CD4-positive, alpha-beta T cell treated with Interleukin-6 for 4 hours (primary cell): ENCODE measurements around the gene RPS6KA4.
"Not testable (repeated sequence)": the region's sequence is repeated elsewhere in the genome, so short reads cannot be mapped to it uniquely, and the experiment has no call there.

Experiments
- DNase-seq: peaks from one replicate; pipeline ENCODE4 v3.0.0-alpha.2; 2020; ENCODE audit warnings: mixed read lengths

RPS6KA4 gene

DNA sequence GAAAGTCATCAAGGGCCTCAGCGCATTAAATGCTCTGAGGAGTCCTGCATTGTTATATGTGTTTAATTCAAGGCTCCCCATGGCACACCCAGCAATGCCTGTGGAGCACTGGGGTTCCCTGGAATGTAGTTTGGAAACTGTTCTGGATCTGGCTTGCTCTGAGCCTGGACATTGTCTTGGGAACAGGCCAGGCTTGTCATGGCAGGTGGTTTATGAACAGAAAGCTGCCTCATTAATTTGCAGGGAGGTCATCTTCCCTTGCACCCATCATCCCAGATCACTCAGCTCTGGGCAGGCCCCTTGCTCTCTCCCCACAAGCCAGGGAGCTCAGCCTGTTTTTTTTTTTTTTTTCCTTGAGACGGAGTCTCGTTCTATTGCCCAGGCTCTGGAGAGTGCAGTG, 32.9 kb downstream of the RPS6KA4 start:
- DNase-seq: no peak

DNA sequence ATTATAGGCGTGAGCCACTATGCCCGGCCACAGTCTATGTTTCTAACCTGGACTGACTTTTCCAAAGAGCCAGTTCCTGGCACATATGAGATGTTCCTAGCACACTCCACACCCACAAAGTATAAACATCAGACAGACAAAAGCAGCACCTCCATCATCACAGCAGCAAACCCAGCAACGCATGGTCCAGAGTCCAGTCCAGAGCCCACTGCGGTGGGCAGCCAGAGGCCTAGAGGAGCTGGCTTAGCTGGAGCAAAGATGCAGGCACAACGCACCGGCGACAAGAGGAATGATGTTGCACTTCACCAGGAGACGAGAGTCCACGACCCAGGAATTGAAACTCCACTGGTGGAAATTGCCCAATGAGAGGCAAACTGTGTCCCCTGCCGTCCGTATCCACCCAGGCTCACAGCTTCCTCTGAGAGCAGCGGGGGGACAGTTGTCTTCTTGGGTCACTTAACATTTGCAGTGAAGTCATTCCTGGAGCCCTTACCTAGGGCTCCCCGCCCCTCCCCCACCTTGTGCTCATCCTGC, 36.6 kb downstream of the RPS6KA4 start:
- no peak for DNase-seq

DNA sequence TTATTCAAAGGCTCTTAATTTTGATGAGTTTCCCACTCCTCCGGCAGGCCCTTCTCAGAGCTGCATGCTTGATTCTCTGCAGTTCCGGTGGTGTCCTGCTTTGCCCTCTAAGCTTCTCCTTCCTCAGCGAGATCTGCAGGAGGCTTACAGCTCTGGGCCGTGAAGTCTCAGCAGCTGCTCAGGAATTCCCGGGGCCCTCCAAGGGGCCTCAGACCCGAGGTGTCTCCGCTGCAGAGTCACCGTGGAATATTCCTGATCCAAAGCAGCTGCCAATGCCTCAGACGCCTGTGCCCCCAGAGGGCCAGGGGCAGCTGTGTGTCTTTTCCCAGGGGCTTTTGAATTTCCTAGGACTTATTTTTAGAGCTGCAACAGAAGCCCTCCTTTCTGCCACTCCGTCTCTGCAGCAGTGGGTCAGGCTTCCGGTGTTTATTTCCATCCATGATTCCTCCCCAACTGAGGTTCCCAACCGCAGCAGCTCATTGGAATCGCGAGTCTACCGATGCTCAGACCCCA, 37.2 kb downstream of the RPS6KA4 start:
- no peak for DNase-seq

DNA sequence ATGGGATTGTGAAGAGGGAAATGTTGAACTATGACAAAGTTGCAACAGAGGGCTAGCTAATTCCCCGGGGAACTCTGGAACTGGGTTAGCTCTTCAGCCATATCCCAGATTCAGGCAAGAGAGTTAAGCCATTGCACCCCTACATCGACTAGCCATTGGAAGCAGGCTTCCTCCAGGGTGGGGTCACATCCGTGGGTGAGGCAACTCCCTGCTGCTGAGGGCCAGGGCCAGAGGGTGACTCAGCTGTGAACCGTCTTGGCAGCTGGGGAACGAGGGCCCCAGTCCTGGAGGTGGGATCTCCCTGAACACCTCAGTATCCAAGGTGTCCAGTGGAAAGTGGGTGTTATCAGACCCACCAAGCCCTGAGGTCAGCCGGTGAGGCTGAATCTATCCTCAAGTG, 41.1 kb downstream of the RPS6KA4 start:
- DNase-seq: no peak

DNA sequence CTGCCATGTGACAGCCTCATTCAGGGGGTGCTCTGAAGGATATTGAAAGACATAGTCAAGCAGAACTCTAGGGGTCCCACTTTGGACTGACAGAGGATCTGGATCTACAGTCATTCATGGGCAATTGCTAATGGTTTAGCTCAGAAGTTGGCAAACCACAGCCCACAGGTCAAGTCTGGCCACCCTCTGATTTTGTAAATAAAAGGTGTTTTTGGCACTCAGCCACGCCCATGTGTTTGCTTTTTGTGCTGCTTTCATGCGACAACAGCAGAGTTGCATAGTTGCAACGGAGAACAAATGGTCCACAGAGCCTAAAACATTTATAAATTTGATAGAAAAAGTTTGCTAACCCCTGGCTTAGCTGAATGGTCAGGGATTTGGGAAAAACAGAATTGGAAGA, 41.7 kb downstream of the RPS6KA4 start:
- DNase-seq: no peak

DNA sequence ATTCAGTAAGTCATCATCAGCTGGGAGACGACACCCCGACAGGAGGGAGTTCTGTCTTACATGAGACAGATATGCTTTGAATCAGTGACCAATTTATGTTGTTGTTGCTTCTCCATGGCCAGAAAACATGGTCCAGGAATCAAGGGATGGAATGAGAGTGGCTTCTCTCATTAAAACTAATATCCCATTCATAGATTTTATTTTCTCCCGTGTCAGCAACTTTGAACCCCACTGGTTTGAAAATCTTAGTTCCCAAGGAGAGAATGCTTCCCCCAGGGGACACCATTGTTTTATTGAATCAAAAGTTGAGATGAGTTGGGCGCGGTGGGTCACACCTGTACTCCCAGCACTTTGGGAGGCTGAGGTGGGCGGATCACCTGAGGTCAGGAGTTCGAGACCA, 42.8 kb downstream of the RPS6KA4 start:
- no peak for DNase-seq

DNA sequence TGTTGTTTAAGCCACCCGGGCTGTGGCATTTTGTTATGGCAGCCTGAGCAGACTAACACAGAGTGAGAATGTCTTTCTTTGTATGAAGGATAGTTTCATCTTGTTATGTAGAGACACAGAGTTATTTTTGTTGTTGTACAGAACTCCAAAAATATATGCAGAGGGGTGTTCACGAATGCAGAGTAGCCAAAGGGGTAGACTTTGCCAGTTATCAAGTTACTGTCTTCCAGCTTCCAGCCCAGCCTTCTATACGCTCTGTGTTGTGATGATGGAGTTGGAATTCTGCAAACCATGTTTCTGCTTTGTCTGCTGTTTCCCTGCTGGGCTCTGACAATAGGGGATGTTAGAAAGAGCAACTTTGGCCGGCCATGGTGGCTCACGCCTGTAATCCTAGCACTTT, 44.1 kb downstream of the RPS6KA4 start:
- no peak for DNase-seq

DNA sequence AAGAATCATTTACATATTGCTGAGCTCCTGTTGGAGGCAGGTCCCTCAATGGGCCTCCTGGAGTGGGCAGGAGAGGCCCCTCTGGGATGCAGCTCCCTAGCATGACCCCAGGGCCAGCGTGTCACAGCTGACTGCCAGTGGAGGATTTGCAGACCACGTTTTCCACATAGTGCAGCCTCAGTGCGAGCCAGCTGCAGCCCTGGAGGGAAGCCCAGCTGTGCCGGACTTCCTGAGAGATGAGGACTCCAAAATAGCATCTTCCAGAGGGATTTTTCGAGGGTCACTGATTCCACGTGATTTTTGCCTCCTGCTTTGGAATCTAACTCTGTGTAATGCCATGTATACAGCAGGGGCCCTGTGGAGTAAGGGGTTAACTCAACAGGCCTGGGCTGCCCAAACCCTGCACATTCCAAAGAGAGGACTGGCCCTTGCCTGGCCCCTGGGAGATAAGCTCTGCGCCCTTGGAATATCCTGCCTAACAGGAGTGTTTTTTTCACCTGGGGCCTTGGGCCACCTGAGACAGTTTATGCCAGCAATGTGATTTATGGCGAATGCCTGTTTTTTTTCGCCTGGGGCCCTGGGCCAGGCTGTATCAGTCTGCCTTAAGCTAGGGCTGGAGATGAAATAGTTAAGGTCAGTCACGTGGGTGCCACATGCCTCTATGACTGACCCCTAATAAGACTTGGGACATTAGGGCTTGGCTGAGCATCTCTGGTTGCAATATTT, 47.4 kb downstream of the RPS6KA4 start:
- DNase-seq: no peak

DNA sequence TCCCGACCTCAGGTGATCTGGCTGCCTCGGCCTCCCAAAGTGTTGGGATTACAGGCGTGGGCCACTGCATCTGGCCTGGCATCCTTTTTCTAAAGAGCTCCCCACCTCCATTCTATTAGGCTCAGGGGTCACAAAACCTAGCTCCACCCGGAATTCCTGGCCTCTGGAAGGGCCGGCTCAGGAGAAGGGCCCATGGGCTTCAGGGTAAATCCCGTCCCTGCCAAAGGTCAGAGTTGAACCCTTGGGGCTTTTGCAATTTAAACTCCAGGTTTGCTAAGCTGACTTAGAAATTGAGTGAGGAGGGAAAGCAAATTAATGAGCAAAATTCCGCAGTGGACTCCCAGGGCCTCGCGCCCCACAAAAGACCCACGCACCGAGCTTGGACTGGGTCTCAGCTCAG, 48.3 kb downstream of the RPS6KA4 start:
- no peak for DNase-seq

DNA sequence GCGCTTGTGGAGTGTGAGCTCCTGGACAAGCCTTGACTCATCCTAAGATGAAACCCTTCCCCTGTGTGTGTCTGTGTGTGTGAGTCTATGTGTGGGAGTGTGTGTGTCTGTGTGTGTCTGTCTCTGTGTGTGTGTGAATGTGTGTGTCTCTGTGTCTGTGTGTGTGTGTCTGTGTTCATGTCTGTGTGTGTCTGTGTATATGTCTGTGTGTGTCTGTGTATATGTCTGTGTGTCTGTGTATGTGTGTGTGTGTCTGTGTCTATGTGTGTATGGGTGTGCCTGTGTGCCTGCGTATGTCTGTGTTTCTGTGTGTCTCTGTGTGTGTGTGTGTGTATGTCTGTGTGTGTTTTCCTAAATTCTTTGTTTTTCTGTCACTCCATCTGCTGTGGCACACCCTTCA, 48.7 kb downstream of the RPS6KA4 start:
- no peak for DNase-seq

DNA sequence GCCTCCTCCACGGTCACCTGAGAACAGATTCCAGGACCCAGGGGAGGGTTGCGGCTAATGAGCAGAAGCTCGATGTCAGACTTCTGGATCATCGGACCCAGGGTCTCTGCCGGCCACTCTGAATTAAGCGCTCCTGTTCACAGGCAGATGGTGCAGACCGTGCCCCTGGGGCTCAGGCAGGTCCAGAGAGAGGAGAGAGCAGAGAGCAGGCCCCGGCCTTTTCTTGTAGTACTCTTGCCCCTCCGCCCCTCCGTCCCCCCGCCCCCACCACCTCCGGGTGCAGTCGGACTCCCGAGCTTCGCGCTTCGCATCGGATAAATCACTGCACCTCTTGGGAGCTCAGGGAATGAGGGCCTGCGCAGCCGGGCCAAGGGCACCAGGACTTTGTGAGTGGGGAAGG, 50.3 kb downstream of the RPS6KA4 start:
- no peak for DNase-seq

DNA sequence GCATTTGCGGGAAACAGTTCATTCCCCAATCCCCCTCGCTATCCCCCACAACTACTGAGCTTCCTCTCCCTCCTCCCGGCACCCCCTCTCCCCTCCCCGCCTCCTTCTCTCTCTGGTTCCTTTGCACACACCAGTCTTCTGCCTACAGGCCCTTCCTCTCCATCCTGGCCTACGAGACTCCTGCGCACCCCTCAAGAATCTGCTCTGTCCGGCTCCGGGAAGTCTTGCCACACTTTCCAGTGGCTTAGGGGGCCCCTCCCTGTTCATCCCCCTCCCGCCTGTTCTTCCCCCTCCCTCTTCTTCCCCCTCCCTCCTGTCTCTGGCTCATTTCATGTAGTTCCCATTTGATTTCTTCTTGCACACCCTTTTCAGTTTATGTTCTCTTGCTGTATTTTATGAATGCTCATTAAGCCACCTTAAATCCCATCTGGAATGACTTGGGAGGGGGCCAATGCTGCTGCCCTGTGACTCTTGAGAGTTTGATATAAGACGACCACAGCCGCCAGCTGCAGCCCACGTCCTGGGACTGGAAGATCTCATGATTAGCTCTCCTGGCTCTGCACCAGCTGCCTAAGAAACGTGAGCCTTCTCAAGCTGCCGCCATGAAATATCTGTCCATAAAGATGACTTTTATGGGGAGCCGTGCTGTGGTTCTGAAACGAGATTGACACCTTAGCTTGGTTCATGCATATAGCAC, 50.9 kb downstream of the RPS6KA4 start:
- DNase-seq: no peak

DNA sequence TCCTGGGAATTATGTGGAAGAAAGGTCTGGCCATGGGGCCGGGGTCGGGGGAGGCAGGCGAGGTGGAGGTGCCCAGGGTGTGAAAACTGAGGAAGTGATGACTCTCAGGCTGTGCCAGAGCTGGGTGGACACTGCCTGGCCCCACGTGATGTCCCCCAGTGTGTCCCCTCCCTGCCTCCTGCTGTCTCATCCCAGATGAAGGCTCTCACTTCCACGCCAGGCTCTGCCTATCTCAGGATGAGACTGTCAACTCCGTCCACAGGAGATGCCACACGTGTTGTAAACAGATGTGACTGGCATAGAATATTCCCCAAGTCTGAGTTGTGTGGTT, 51.4 kb downstream of the RPS6KA4 start:
- no peak for DNase-seq

DNA sequence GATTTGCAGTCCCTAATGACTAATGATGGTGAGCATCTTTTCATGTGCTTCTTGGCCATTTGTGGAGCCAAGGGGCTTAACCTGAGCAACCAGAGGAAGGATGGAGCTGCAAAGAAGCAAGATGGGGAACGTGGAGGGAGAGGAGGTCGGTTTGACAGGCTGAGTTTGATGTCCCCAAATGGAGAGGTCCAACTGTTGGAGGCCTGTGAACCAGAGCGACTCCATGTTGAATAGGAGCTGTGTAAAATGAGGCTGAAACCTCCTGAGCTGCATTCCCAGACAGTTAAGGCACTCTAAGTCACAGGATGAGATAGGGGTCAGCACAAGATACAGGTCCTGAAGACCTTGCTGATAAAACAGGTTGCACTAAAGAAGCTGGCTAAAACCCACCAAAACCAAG, 54.5 kb downstream of the RPS6KA4 start:
- no peak for DNase-seq

DNA sequence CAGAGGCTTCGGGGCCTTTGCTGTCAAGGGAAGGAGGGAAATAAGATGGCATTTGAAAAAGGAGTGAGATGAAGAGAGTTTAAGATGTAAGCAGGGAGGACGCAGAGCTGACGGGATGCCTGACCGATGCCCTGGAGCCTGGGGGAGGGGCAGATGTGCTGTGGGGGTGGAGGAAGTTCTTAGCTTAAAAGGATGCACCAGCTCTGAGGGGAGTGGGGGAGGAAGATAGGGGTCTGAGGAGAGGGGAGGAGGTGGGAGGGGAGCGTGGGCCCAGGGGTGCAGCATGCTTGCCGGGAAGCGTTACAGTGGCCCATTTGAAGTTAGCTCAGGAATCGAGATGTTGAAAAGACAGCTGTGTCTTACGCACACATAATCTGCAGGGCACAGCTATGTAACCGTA, 56.3 kb downstream of the RPS6KA4 start:
- DNase-seq: no peak

DNA sequence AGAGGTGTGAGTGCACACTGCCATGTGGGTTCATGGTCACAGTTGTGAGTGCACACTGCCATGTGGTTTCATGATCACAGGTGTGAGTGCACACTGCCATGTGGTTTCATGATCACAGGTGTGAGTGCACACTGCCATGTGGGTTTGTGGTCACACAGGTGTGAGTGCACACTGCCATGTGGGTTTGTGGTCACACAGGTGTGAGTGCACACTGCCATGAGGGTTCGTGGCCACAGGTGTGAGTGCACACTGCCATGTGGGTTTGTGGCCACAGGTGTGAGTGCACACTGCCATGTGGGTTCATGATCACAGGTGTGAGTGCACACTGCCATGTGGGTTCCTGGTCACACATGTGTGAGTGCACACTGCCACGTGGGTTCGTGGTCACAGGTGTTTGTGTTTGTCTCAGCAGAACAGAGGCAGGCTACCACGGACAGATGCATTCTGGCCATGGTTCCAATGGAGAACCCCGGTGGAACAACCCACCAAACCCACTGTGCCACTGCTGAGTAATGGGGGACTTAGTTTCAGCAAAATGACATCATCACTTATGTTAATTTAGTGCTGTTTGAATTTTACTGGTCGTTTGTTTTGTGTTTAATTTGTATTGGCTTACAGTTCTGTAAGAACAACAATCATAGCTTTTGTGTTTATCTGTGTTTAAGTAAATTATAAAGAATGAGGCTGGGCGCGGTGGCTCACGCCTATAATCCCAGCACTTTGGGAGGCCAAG, 57.2 kb downstream of the RPS6KA4 start:
- no peak for DNase-seq

DNA sequence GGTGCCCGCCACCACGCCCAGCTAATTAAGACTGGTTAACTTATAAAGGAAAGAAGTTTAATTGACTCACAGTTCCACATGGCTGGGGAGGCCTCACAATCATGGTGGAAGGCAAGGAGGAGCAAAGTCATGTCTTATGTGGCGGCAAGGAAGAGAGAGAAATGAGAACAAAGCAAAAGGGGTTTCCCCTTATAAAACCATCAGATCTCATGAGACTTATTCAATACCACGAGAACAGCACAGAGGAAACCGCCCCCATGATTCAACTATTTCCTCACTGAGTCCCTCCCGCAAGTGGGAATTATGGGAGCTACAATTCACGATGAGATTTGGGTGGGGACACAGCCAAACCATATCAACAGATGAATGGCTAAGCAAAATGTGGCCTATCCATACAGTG, 59.3 kb downstream of the RPS6KA4 start:
- DNase-seq: not testable (repeated sequence)

DNA sequence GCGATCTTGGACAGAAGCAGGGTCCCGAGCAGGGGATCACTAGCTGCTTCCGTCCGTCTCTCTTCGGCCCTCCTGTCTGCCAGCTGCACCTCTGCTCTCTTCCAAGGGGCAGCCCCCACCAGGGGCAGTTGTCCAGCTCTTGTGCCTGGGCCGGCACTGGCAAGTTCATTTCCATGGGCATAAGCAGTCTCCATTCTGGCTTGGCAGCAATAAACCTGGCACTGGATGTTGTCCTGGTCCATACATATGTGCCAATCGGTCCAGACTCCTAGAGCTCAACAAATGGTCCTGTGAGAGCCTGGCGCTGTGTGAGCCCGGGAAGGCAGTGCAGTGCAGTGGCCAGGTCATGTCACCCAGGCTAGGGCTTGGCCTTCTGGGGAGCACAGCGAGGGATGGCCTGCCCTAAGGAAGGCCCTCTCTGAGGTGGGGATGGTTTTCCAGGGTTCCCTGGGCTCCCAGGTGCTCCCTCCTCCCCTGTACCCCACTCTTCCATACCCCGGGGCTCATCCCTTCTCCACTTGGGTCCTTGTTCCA, 60.4 kb downstream of the RPS6KA4 start:
- no peak for DNase-seq

DNA sequence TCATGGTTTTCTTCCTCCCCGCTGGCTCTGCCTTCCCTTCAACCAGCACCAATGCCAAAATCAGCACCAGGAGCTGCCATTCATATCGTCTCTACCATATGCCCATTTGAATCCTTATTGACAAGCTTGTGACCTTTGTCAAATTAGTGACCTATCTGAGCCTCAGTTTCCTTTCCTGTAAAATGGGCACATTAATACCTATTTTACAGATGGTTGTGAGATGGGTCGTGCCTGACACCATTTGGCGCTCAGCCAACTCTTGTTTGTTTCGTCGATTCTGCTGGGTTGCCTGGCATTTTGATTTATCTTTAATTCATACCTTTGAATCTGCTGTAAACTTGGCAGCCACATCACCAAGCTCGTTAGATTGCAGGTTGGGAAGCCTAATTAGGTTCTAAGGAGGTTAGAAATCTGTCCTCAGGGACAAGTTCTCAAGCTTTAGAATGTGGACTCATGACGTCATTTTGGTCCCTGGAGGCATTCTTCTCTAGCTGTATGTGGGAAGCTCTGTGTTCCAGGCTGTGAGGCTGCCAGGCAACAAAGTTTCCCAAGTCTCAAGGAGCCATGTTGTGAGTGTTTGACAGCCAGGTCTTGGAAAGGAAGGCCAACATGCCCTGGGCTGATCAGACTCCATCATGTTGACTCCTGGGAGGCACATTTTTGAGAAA, 61.0 kb downstream of the RPS6KA4 start:
- no peak for DNase-seq
